DND-41 (cell line): Measurements from ENCODE around the gene GMEB2.

Experiments
- ATAC-seq: fragments of 200-7000 bp; cut with Tn5 transposase; 3 replicates; pipeline ENCODE4 v1.9.1; 2021; ENCODE audit warnings: low read depth; ENCODE audit not compliant: insufficient read depth
- DNase-seq: peaks from one replicate; pipeline ENCODE4 v3.0.0-alpha.2; 2020
- H2AFZ ChIP-seq: 2 replicates; pipeline ENCODE4 v1.6.0; 2012; ENCODE audit warnings: low read depth, low read length
- H3K27ac ChIP-seq: 2 replicates; pipeline ENCODE4 v1.5.1; 2012; ENCODE audit warnings: low read length, inconsistent platforms
- H3K27me3 ChIP-seq: fragments of 200-600 bp; sonication (generic); 2 replicates; pipeline ENCODE4 v1.6.0; 2012; ENCODE audit warnings: low read length, mild to moderate bottlenecking, inconsistent platforms; ENCODE audit not compliant: insufficient read depth, poor library complexity
- H3K36me3 ChIP-seq: 2 replicates; pipeline ENCODE4 v1.5.1; 2012; ENCODE audit warnings: low read length, inconsistent platforms; ENCODE audit not compliant: insufficient read depth
- H3K4me1 ChIP-seq: 2 replicates; pipeline ENCODE4 v1.5.1; 2012; ENCODE audit warnings: mild to moderate bottlenecking, low read length; ENCODE audit not compliant: insufficient read depth
- H3K4me2 ChIP-seq: 2 replicates; pipeline ENCODE4 v1.6.0; 2012; ENCODE audit warnings: mild to moderate bottlenecking, moderate library complexity, low read length, inconsistent platforms; ENCODE audit not compliant: insufficient read depth
- H3K4me3 ChIP-seq, 2 experiments: fragments of 200-600 bp in 1 of 2; shearing (Covaris generic) in 1 of 2; 2 replicates each; pipeline ENCODE4 v1.5.1; 2012 to 2016; ENCODE audit warnings: inconsistent platforms in 2 of 2, low read length in 2 of 2, mild to moderate bottlenecking in 2 of 2, low read depth in 1 of 2, moderate library complexity in 1 of 2
- H3K79me2 ChIP-seq: 2 replicates; pipeline ENCODE4 v1.6.0; 2012; ENCODE audit warnings: low read length, inconsistent platforms; ENCODE audit not compliant: insufficient read depth
- H3K9ac ChIP-seq: 2 replicates; pipeline ENCODE4 v1.6.0; 2012; ENCODE audit warnings: low read depth, mild to moderate bottlenecking, inconsistent platforms, low read length, moderate library complexity
- H3K9me3 ChIP-seq: 2 replicates; pipeline ENCODE4 v1.5.1; 2012; ENCODE audit warnings: low read length, moderate library complexity, mild to moderate bottlenecking, inconsistent platforms; ENCODE audit not compliant: insufficient read depth, severe bottlenecking
- H4K20me1 ChIP-seq: 2 replicates; pipeline ENCODE4 v1.6.0; 2012; ENCODE audit warnings: low read length; ENCODE audit not compliant: insufficient read depth
- CTCF ChIP-seq: IDR thresholded peaks from 2 replicates; pipeline ENCODE4 v1.5.1; 2012; ENCODE audit warnings: borderline replicate concordance, low read length, moderate library complexity, mild to moderate bottlenecking; ENCODE audit not compliant: poor library complexity, severe bottlenecking; ENCODE audit errors: extremely low read depth
- EZH2 ChIP-seq: IDR thresholded peaks from 3 replicates; pipeline ENCODE4 v1.6.1; 2012; ENCODE audit warnings: borderline replicate concordance, low read depth, mild to moderate bottlenecking, moderate library complexity, low read length, inconsistent platforms; ENCODE audit not compliant: severe bottlenecking

GMEB2 gene

GRCh38 chr20:63549019-63549418 is 77.9 kb downstream of the GMEB2 start:
- Histone ChIP-seq H3K4me3 (no peak overlapping the region), H3K4me2 (no peak overlapping the region), H3K27me3 (peaks cover 4% of the 10 kb centered on the region), H3K36me3 (no peaks in the 10 kb centered on the region), H4K20me1 (peaks cover 3% of the 10 kb centered on the region; the same call in 1 of the 2 replicates), H3K27ac (no peak overlapping the region), H3K9ac (no peak overlapping the region), H2AFZ (no peak overlapping the region), H3K79me2 (no peaks in the 10 kb centered on the region), H3K9me3 (no peaks in the 10 kb centered on the region), H3K4me1 (peaks cover 22% of the 10 kb centered on the region)
- no peak for TF ChIP-seq CTCF
- no peak for TF ChIP-seq EZH2
- DNase-seq (no peak), ATAC-seq (no peak)

- ATAC-seq (no peak), DNase-seq (no peak)
- peaks cover 4% of the 10 kb centered on the region for H3K27me3 ChIP-seq
- no peak overlapping the region for H2AFZ ChIP-seq
- H3K9ac ChIP-seq, result no peak overlapping the region
- H3K9me3 ChIP-seq, result no peaks in the 10 kb centered on the region
- TF ChIP-seq CTCF, result no peak
- no peak for TF ChIP-seq EZH2
- no peaks in the 10 kb centered on the region for H3K36me3 ChIP-seq
- no peak overlapping the region for H3K4me3 ChIP-seq
- no peak overlapping the region for H3K4me2 ChIP-seq
- H3K79me2 ChIP-seq, result no peaks in the 10 kb centered on the region
- H3K4me1 ChIP-seq, result peaks cover 18% of the 10 kb centered on the region
- peaks cover 3% of the 10 kb centered on the region; the same call in 1 of the 2 replicates for H4K20me1 ChIP-seq
- no peak overlapping the region for H3K27ac ChIP-seq
Measured at GRCh38 chr20:63548542-63548941, 78.4 kb downstream of the GMEB2 start.

DNA sequence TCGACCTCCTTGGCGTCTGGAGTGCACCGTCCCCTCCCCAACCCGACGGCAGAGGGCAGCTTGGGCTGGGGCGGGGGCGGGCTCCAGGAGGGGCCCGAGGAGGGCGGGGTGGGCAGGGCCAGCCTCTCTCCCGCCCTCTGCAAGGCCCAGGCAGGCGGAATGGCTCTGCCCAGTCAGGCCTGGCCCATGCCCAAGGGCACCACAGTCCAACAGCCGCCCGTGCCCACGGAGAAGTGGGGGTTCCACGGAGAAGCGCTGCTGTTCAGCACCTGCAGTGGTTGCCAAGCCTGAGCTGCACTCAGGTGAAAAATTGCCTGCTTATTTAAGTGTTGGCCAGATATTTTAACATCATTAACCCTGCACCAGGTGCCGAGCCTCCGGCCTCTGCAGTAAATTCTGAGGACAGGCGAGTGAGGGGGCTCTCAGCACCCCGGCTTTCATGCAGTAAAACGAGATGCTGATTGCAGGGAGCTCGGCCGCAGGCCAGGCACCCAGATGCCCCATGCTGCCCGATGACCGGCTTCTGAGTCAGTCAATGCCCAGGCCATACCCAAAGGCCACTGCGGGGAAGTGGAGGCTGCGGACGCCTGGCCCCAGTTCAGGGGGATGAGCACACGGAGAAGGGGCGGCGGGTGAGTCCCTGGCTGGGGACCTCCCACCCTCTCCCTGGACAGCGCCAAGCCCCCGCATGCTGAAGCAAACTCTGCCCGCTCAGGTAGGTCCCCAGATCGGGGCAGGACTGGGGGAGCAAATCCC is 79.0 kb downstream of the GMEB2 start, which contains the start of gene SRMS:
Gene SRMS, minus strand, starts transcription at position 25 of the 756 bp plus-strand sequence. CDS start 286 bp downstream, outside the sequence.
- Histone ChIP-seq H3K36me3 (no peaks in the 10 kb centered on the region), H2AFZ (no peak within 1 kb of the TSS), H4K20me1 (peaks cover 7% of the 10 kb centered on the region), H3K79me2 (no peaks in the 10 kb centered on the region), H3K9me3 (no peaks in the 10 kb centered on the region), H3K4me3 (no peak within 1 kb of the TSS), H3K9ac (no peak within 1 kb of the TSS), H3K27ac (no peak within 1 kb of the TSS), H3K4me2 (no peak within 1 kb of the TSS), H3K27me3 (peaks cover 4% of the 10 kb centered on the region), H3K4me1 (peaks cover 11% of the 10 kb centered on the region)
- DNase-seq (no peak), ATAC-seq (no peak)
- TF ChIP-seq EZH2 (no peak), CTCF (no peak)
